Thymus (tissue), 11 donors: ENCODE results near the gene LILRB4. TPM values are rescaled to one million over a fixed set of nuclear protein-coding genes. Genes with fewer than 3 reads are reported as not detected.
"Not testable (repeated sequence)": the region's sequence is repeated elsewhere in the genome, so short reads cannot be mapped to it uniquely, and the experiment has no call there.

ENCODE experiments used
- DNase-seq, 9 donors: peaks; one replicate each; pipeline ENCODE4 v3.0.0-alpha.2; 2013; ENCODE audit warnings: low spot score in 9 of 9, low read depth in 6 of 9, missing footprints in 1 of 9
- H3K27ac ChIP-seq, 2 donors: one replicate each; pipeline ENCODE4 v1.5.1; 2013; ENCODE audit warnings: control low read depth in 1 of 2, low read depth in 1 of 2, low read length in 1 of 2, mild to moderate bottlenecking in 1 of 2, moderate library complexity in 1 of 2
- H3K27me3 ChIP-seq, 2 donors: one replicate each; pipeline ENCODE4 v1.5.1; 2013; ENCODE audit warnings: low read length in 1 of 2; ENCODE audit not compliant: control insufficient read depth in 2 of 2, insufficient read depth in 1 of 2
- H3K36me3 ChIP-seq, 2 donors: one replicate each; pipeline ENCODE4 v1.5.1; 2013; ENCODE audit warnings: low read length in 1 of 2, mild to moderate bottlenecking in 1 of 2, moderate library complexity in 1 of 2; ENCODE audit not compliant: control insufficient read depth in 2 of 2, insufficient read depth in 2 of 2
- H3K4me1 ChIP-seq, 2 donors: one replicate each; pipeline ENCODE4 v1.5.1; 2013; ENCODE audit warnings: low read length in 2 of 2; ENCODE audit not compliant: control insufficient read depth in 2 of 2, insufficient read depth in 2 of 2
- H3K4me3 ChIP-seq, 2 donors: one replicate each; pipeline ENCODE4 v1.5.1; 2013; ENCODE audit warnings: low read length in 2 of 2, control low read depth in 1 of 2, mild to moderate bottlenecking in 1 of 2
- H3K9me3 ChIP-seq, 2 donors: one replicate each; pipeline ENCODE4 v1.5.1; 2013; ENCODE audit warnings: low read length in 1 of 2, mild to moderate bottlenecking in 1 of 2; ENCODE audit not compliant: control insufficient read depth in 2 of 2, insufficient read depth in 1 of 2
- WGBS: extraction: QIAGEN DNeasy Blood & Tissue Kit; methylation state at CpG from one replicate; pipeline ENCODE4 v1.1.7; 2013; 5-methylcytosine and 5-hydroxymethylcytosine counted together
- polyA plus RNA-seq: library from polyadenylated mRNA; stranded (reverse); fragments of 200-250 nt; gene quantifications from one replicate; pipeline ENCODE4 v1.2.3, GENCODE V29; 2013
- total RNA-seq: library from RNA; stranded (reverse); fragments of 120-200 nt; gene quantifications from one replicate; pipeline ENCODE4 v1.2.4, GENCODE V29; 2013
- donor health status: healthy.

The LILRB4 gene
- total and polyA plus RNA-seq, 2 donors = 4.2 to 14.4 TPM

DNA sequence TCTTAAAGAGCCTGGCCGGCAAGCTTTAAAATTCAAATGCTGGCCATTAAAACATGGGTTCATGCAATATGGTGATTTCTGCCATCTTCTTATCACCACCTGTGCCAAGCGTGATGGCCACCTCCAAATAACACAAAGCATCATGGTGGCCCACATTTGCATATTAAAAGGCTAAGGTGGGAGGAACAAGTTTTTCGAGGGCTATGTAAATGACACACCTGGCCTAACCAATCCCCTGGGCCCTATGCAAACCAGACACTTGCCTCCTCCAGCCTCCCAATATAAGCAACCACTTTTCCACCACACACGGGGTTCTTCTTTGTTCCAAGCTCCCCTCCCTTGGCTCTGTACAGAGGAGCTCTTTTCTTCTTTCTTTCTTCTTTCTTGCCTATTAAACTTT, 14.4 kb downstream of the LILRB4 start:
- Histone ChIP-seq H3K4me1 (no peaks in the 10 kb centered on the region), H3K4me3 (no peak overlapping the region), H3K9me3 (no peaks in the 10 kb centered on the region), H3K36me3 (no peaks in the 10 kb centered on the region), H3K27me3 (no peaks in the 10 kb centered on the region), H3K27ac (no peak overlapping the region)
- 73% methylated on average over 4 of the region's 4 CpGs for WGBS
- no peak for DNase-seq

GRCh38 chr19:54681596-54681995, 18.8 kb downstream of the LILRB4 start:
- H3K4me1 ChIP-seq, DNase-seq, H3K9me3 ChIP-seq, H3K27me3 ChIP-seq, H3K27ac ChIP-seq, H3K4me3 ChIP-seq, H3K36me3 ChIP-seq: not testable (repeated sequence)
- WGBS = 88% methylated on average over 12 of the region's 12 CpGs

DNA sequence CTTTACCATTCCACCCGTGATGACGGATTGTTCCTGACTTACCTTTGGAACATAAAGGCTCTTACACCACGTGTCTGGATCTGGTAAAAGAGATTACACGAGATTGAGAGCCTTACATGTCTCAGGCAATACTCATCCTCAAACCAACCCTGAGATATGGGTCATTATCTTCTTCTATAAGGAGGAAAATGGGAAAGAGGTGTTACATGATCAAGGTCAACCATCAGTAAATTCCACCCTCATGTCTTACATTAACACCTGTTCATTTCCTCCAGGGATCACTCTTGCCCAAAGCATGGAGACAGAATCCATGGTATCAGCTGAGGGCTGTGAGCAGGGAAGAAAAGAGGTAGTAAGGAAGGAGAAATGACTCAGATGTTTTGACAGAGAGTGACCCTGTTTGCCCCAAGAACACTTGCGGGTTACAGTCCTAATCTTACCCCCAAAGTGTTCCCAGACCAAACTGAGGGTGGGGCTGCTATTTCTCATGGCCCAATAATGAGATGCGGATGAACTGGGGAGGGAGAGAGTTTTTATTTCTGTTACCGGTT, 19.6 kb downstream of the LILRB4 start:
- Histone ChIP-seq H3K36me3 (no peaks in the 10 kb centered on the region), H3K9me3 (no peaks in the 10 kb centered on the region), H3K4me1 (no peaks in the 10 kb centered on the region), H3K4me3 (no peak overlapping the region), H3K27me3 (no peaks in the 10 kb centered on the region), H3K27ac (no peak overlapping the region)
- DNase-seq = no peak
- WGBS = 59% methylated on average over 7 of the region's 7 CpGs

- Histone ChIP-seq H3K27me3 (no peaks in the 10 kb centered on the region), H3K27ac (no peak overlapping the region), H3K36me3 (no peaks in the 10 kb centered on the region), H3K9me3 (no peaks in the 10 kb centered on the region), H3K4me3 (no peak overlapping the region), H3K4me1 (no peaks in the 10 kb centered on the region)
- 37% methylated on average over 3 of the region's 3 CpGs for WGBS
- DNase-seq = peak in 7 of 9 donors; percentile 8 to 51 (median 18)
Measured at GRCh38 chr19:54684527-54684926, 21.7 kb downstream of the LILRB4 start.

GRCh38 chr19:54691582-54692297, 29.0 kb downstream of the LILRB4 start:
- H3K27me3 ChIP-seq = no peaks in the 10 kb centered on the region
- 79% methylated on average over 9 of the region's 9 CpGs for WGBS
- no peak for DNase-seq

DNA sequence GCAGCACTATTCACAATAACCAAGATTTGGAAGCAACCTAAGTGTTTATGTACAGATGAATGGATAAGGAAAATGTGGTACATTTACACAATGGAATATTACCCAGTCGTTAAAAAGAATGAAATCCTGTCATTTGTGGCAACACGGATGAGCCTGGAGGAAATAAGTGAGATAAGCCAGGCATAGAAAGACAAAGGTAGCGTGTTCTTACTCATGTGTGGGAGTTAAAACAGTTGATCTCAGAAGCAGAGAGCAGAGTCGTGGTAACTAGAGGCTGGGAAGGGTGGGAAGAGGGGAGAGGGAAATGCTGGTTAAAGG, 29.5 kb downstream of the LILRB4 start:
- no peaks in the 10 kb centered on the region for H3K36me3 ChIP-seq
- H3K27ac ChIP-seq = no peak overlapping the region
- no peaks in the 10 kb centered on the region for H3K27me3 ChIP-seq
- H3K4me3 ChIP-seq = no peak overlapping the region
- H3K9me3 ChIP-seq = no peaks in the 10 kb centered on the region
- DNase-seq = no peak
- H3K4me1 ChIP-seq = no peaks in the 10 kb centered on the region
- WGBS = 77% methylated on average over 4 of the region's 4 CpGs

More at GRCh38 chr19:54691582-54692297, 29.0 kb downstream of the LILRB4 start:
- Histone ChIP-seq H3K4me1 (no peaks in the 10 kb centered on the region), H3K4me3 (no peak overlapping the region), H3K36me3 (no peaks in the 10 kb centered on the region), H3K27ac (no peak overlapping the region), H3K9me3 (no peaks in the 10 kb centered on the region)

DNA sequence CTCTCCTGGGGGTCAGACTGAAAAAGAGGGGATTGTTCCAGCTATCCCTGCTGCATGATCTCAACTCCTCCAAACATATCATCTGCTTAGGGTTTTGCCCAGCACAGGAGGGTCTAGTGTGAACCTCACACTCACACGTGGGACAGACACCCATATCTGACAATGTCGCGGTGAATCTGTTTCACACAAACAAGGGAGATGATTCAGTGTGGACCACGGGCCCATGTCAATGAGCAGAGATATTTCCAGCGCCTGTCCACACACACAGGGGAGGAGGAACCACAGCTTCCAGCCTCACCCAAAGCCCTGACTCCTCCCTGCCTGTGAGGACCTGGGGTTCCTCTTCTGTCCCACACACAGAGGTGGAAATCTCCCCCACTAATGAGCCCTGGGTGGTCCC, 31.9 kb downstream of the LILRB4 start:
- 84% methylated on average over 5 of the region's 5 CpGs for WGBS
- Histone ChIP-seq H3K27me3 (no peaks in the 10 kb centered on the region), H3K4me3 (no peak overlapping the region)

DNA sequence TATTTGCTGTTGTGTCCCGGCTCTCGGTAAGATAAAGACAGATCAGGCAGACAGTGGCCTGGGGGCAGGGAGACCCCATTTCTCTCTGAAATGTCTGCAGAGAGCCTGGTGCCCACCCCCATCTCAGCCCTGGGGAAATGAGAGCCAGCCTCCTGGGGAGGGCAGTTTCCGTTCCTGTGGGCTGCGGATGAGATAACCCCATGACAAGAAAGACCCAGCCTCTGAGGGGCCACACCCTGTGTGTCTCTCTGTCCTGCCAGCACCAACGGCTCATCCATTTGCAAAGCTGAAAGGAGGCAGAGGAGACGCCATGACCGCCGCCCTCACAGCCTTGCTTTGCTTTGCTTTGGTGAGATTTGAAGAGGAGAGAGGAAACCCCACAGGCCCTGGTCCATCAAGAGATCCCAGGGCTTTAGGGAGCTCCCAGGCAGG, 33.3 kb downstream of the LILRB4 start:
- no peaks in the 10 kb centered on the region for H3K9me3 ChIP-seq
- WGBS = 75% methylated on average over 8 of the region's 8 CpGs
- H3K27ac ChIP-seq = no peak overlapping the region
- no peak overlapping the region for H3K4me3 ChIP-seq
- H3K27me3 ChIP-seq = no peaks in the 10 kb centered on the region
- no peaks in the 10 kb centered on the region for H3K4me1 ChIP-seq
- H3K36me3 ChIP-seq = no peaks in the 10 kb centered on the region
- DNase-seq = no peak

More for the DNA sequence above, 31.9 kb downstream of the LILRB4 start:
- H3K27ac ChIP-seq = no peak overlapping the region
- H3K4me1 ChIP-seq = no peaks in the 10 kb centered on the region
- no peaks in the 10 kb centered on the region for H3K36me3 ChIP-seq
- H3K9me3 ChIP-seq = no peaks in the 10 kb centered on the region
- no peak for DNase-seq

DNA sequence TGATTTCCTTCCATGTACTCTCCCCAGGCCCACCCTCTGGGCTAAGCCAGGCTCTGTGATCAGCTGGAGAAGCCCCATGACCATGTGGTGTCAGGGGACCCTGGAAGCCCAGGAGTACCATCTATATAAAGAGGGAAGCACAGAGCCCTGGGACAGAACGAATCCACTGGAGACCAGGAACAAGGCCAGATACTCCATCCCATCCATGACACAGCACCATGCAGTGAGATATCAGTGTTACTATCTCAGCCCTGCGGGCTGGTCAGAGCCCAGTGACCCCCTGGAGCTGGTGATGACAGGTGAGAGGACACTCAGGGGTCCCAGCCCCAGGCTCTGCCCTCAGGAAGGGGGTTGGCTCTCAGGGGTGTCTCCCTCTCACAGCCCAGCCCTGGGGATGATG, 34.0 kb downstream of the LILRB4 start:
- H3K9me3 ChIP-seq = no peaks in the 10 kb centered on the region
- no peaks in the 10 kb centered on the region for H3K36me3 ChIP-seq
- no peaks in the 10 kb centered on the region for H3K4me1 ChIP-seq
- H3K27me3 ChIP-seq = no peaks in the 10 kb centered on the region
- no peak for DNase-seq
- no peak overlapping the region for H3K27ac ChIP-seq
- H3K4me3 ChIP-seq = no peak overlapping the region
- WGBS = 31% methylated on average over 2 of the region's 2 CpGs
